WTC11 (cell line): Measurements from ENCODE around the gene C10orf71.

Experiments
- IRF2 ChIP-seq: sonication (generic); formaldehyde crosslinking; IDR thresholded peaks from 2 replicates; pipeline ENCODE4 v1.8.0; 2022; ENCODE audit warnings: low read depth, missing genetic modification reagents, borderline replicate concordance
- TF ChIP-seq, protein P1 (sequence below): fragments of 200-600 bp; IDR thresholded peaks from 2 replicates; pipeline ENCODE4 v1.8.0; 2022; ENCODE audit warnings: antibody characterized with exemption

DNA sequence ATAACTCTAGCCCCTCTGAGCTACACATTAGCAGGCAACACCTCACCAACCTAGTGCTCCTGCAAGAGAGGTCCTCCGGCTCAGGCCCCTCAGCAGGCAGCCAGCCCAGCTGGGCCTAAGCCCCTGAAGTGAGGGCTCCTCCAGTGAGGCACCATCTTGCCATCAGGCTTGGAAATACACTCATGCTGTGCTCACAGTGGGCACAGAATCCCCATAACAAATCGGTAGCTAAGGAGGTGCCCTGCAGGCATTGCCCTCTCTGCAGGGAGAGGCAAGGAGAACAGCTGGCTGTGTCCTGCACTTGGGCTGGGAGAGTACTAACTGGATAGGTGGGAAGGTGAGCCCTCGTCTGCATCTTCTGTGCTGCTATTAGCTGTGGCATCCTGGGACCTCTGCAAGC, 3.7 kb upstream of the C10orf71 start:
- TF ChIP-seq, protein P1, sequence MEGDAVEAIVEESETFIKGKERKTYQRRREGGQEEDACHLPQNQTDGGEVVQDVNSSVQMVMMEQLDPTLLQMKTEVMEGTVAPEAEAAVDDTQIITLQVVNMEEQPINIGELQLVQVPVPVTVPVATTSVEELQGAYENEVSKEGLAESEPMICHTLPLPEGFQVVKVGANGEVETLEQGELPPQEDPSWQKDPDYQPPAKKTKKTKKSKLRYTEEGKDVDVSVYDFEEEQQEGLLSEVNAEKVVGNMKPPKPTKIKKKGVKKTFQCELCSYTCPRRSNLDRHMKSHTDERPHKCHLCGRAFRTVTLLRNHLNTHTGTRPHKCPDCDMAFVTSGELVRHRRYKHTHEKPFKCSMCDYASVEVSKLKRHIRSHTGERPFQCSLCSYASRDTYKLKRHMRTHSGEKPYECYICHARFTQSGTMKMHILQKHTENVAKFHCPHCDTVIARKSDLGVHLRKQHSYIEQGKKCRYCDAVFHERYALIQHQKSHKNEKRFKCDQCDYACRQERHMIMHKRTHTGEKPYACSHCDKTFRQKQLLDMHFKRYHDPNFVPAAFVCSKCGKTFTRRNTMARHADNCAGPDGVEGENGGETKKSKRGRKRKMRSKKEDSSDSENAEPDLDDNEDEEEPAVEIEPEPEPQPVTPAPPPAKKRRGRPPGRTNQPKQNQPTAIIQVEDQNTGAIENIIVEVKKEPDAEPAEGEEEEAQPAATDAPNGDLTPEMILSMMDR = no peak
- TF ChIP-seq IRF2 = no peak
